Cardiac muscle cell (in vitro differentiated cells and primary cell): ENCODE data around the gene PRRT2. TPM values are rescaled to one million over a fixed set of nuclear protein-coding genes. Genes with fewer than 3 reads are reported as not detected.

Experiments
- DNase-seq, 2 donors: peaks; one replicate each; pipeline versions ENCODE4 v3.0.0 to v3.0.0-alpha.2; 2010 to 2017; ENCODE audit warnings: low read depth in 1 of 2, low spot score in 1 of 2
- H3K27ac ChIP-seq: fragments of 200-600 bp; sonication (generic); 2 replicates; pipeline ENCODE4 v1.5.1; 2016
- H3K27me3 ChIP-seq: fragments of 200-600 bp; sonication (generic); 2 replicates; pipeline ENCODE4 v1.6.0; 2016; ENCODE audit warnings: control low read depth
- H3K36me3 ChIP-seq: fragments of 200-600 bp; sonication (generic); 2 replicates; pipeline ENCODE4 v1.5.1; 2016; ENCODE audit warnings: control low read depth
- H3K4me1 ChIP-seq: fragments of 200-600 bp; sonication (generic); 2 replicates; pipeline ENCODE4 v1.8.1; 2017; ENCODE audit warnings: low read depth, mild to moderate bottlenecking, mixed run types
- H3K4me3 ChIP-seq: fragments of 200-600 bp; sonication (generic); 2 replicates; pipeline ENCODE4 v1.5.1; 2016; ENCODE audit warnings: mild to moderate bottlenecking
- H3K9me3 ChIP-seq: fragments of 200-600 bp; sonication (generic); 2 replicates; pipeline ENCODE4 v1.5.1; 2017; ENCODE audit warnings: low read depth, mild to moderate bottlenecking, control low read depth
- CTCF ChIP-seq: IDR thresholded peaks from 2 replicates; pipeline ENCODE4 v1.5.1; 2012; ENCODE audit warnings: low read depth, mild to moderate bottlenecking, low read length
- polyA plus RNA-seq: library from polyadenylated mRNA; unstranded; fragments of >200 nt; fragmentation: Nextera tagmentation; extraction: Ambion mirVana; gene quantifications from 2 replicates; pipeline ENCODE4 v1.2.1, GENCODE V29; 2016
- total RNA-seq: library from RNA; depleted of rRNA; stranded (reverse); fragments of >200 nt; gene quantifications from 2 replicates; pipeline ENCODE4 v1.2.3, GENCODE V29; 2016

PRRT2 gene
- total and polyA plus RNA-seq, 2 experiments from 2014 or later, result 19.3 to 19.7 TPM

GRCh38 chr16:29806641-29807425 lies 5.2 kb upstream of the PRRT2 start:
- DNase-seq, result peak; percentile 48 to 62
- Histone ChIP-seq H3K4me3 (peak overlapping the region; percentile 44), H3K9me3 (no peaks in the 10 kb centered on the region), H3K27ac (peak overlapping the region; percentile 87), H3K27me3 (no peaks in the 10 kb centered on the region), H3K36me3 (peaks cover 12% of the 10 kb centered on the region), H3K4me1 (peaks cover 28% of the 10 kb centered on the region)
- TF ChIP-seq CTCF, result no peak

GRCh38 chr16:29807426-29808218 lies 4.4 kb upstream of the PRRT2 start:
- peak; percentile 91 to 96 for DNase-seq
- H3K4me3 ChIP-seq, result peak overlapping the region; percentile 43
- TF ChIP-seq CTCF, result peak; percentile 61
- no peaks in the 10 kb centered on the region for H3K9me3 ChIP-seq
- peaks cover 10% of the 10 kb centered on the region for H3K36me3 ChIP-seq
- H3K27me3 ChIP-seq, result no peaks in the 10 kb centered on the region
- peak overlapping the region; percentile 87 for H3K27ac ChIP-seq
- H3K4me1 ChIP-seq, result peaks cover 28% of the 10 kb centered on the region

- Histone ChIP-seq H3K4me3 (peak overlapping the region; percentile 43), H3K4me1 (peaks cover 28% of the 10 kb centered on the region), H3K36me3 (peaks cover 10% of the 10 kb centered on the region), H3K9me3 (no peaks in the 10 kb centered on the region), H3K27me3 (no peaks in the 10 kb centered on the region), H3K27ac (peak overlapping the region; percentile 87)
- TF ChIP-seq CTCF, result no peak
- DNase-seq, result no peak
Observed at GRCh38 chr16:29808219-29808900, 3.6 kb upstream of the PRRT2 start.

GRCh38 chr16:29809031-29809747 lies 2.8 kb upstream of the PRRT2 start:
- no peak overlapping the region for H3K4me3 ChIP-seq

More at GRCh38 chr16:29809031-29809747, 2.8 kb upstream of the PRRT2 start:
- TF ChIP-seq CTCF, result no peak
- Histone ChIP-seq H3K27me3 (no peaks in the 10 kb centered on the region), H3K27ac (peak overlapping the region; percentile 87), H3K36me3 (peaks cover 10% of the 10 kb centered on the region), H3K9me3 (no peaks in the 10 kb centered on the region), H3K4me1 (peaks cover 27% of the 10 kb centered on the region)
- DNase-seq, result no peak
